ENCODE data around the gene GABBR2.

Gene GABBR2

GRCh38 chr9:98312365-98312764, 396.4 kb downstream of the GABBR2 start:
- no peak for TF ChIP-seq ZNF274 (IDR thresholded peaks at IDR 0.05; ENCODE audit: low read depth, low read length)
- no peak overlapping the region for H3K4me3 ChIP-seq (ENCODE audit: low read length)

GRCh38 chr9:98311541-98311940, 397.2 kb downstream of the GABBR2 start:
- H3K4me3 ChIP-seq (ENCODE audit: low read length) = no peak overlapping the region
- no peak for TF ChIP-seq ZNF274 (IDR thresholded peaks at IDR 0.05; ENCODE audit: low read depth, low read length)

GRCh38 chr9:98310752-98311392, 397.9 kb downstream of the GABBR2 start:
- no peak overlapping the region for H3K4me3 ChIP-seq (ENCODE audit: low read length)
- TF ChIP-seq ZNF274 (IDR thresholded peaks at IDR 0.05; ENCODE audit: low read depth, low read length) = no peak

GRCh38 chr9:98306384-98307145, 402.2 kb downstream of the GABBR2 start:
- no peak overlapping the region for H3K4me3 ChIP-seq (ENCODE audit: low read length)
- TF ChIP-seq ZNF274 (IDR thresholded peaks at IDR 0.05; ENCODE audit: low read depth, low read length) = no peak

GRCh38 chr9:98304381-98304780, 404.4 kb downstream of the GABBR2 start:
- no peak overlapping the region for H3K4me3 ChIP-seq (ENCODE audit: low read length)
- no peak for TF ChIP-seq ZNF274 (IDR thresholded peaks at IDR 0.05; ENCODE audit: low read depth, low read length)

- H3K4me3 ChIP-seq (ENCODE audit: low read length) = no peak overlapping the region
These were observed 405.1 kb downstream of the GABBR2 start for GRCh38 chr9:98303633-98304125.

GRCh38 chr9:98302938-98303632, 405.6 kb downstream of the GABBR2 start:
- H3K4me3 ChIP-seq (ENCODE audit: low read length) = no peak overlapping the region
- TF ChIP-seq ZNF274 (IDR thresholded peaks at IDR 0.05; ENCODE audit: low read depth, low read length) = no peak

More at GRCh38 chr9:98303633-98304125, 405.1 kb downstream of the GABBR2 start:
- no peak for TF ChIP-seq ZNF274 (IDR thresholded peaks at IDR 0.05; ENCODE audit: low read depth, low read length)

- no peak overlapping the region for H3K4me3 ChIP-seq (ENCODE audit: low read length)
- no peak for TF ChIP-seq ZNF274 (IDR thresholded peaks at IDR 0.05; ENCODE audit: low read depth, low read length)
These were observed 406.6 kb downstream of the GABBR2 start for GRCh38 chr9:98302150-98302549.

GRCh38 chr9:98300611-98301010, 408.1 kb downstream of the GABBR2 start:
- no peak overlapping the region for H3K4me3 ChIP-seq (ENCODE audit: low read length)
- TF ChIP-seq ZNF274 (IDR thresholded peaks at IDR 0.05; ENCODE audit: low read depth, low read length) = no peak

GRCh38 chr9:98298476-98298875, 410.3 kb downstream of the GABBR2 start:
- no peak for TF ChIP-seq ZNF274 (IDR thresholded peaks at IDR 0.05; ENCODE audit: low read depth, low read length)
- H3K4me3 ChIP-seq (ENCODE audit: low read length) = no peak overlapping the region

- H3K4me3 ChIP-seq (ENCODE audit: low read length) = no peak overlapping the region
- TF ChIP-seq ZNF274 (IDR thresholded peaks at IDR 0.05; ENCODE audit: low read depth, low read length) = no peak
These were observed 412.9 kb downstream of the GABBR2 start for GRCh38 chr9:98295824-98296223.

- no peak for TF ChIP-seq ZNF274 (IDR thresholded peaks at IDR 0.05; ENCODE audit: low read depth, low read length)
- no peak overlapping the region for H3K4me3 ChIP-seq (ENCODE audit: low read length)
These were observed 416.9 kb downstream of the GABBR2 start for GRCh38 chr9:98291820-98292219.

- TF ChIP-seq ZNF274 (IDR thresholded peaks at IDR 0.05; ENCODE audit: low read depth, low read length) = no peak
- H3K4me3 ChIP-seq (ENCODE audit: low read length) = no peak overlapping the region
These were observed 418.3 kb downstream of the GABBR2 start for GRCh38 chr9:98290411-98290810.

- no peak overlapping the region for H3K4me3 ChIP-seq (ENCODE audit: low read length)
- TF ChIP-seq ZNF274 (IDR thresholded peaks at IDR 0.05; ENCODE audit: low read depth, low read length) = no peak
These were observed 419.0 kb downstream of the GABBR2 start for GRCh38 chr9:98289614-98290201.
